ENCODE data around the gene TEAD2.
"Not testable (repeated sequence)": the region's sequence is repeated elsewhere in the genome, so short reads cannot be mapped to it uniquely, and the experiment has no call there.

Gene TEAD2

DNA sequence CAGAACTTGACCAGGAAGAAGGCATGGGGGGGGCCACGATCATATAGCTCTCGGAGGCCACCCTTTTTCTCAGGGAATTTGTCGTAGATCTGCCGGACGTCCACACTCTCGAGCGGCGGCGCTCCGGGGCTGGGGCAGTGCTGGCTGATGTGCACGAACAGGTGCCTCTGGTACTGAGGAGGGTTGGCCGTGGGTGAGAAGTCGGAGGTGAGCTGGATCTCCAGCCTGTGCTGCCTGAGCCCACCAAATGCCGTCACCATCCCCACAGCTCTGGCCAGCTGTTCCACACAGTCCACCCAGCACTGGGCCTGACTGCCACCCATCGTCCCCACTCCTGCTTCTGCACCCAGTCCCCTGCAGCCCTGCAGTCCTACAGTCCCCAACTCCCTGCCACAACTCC is 15.0 kb downstream of the TEAD2 start:
- no peak for DNase-seq (ENCODE audit: low read depth)

DNA sequence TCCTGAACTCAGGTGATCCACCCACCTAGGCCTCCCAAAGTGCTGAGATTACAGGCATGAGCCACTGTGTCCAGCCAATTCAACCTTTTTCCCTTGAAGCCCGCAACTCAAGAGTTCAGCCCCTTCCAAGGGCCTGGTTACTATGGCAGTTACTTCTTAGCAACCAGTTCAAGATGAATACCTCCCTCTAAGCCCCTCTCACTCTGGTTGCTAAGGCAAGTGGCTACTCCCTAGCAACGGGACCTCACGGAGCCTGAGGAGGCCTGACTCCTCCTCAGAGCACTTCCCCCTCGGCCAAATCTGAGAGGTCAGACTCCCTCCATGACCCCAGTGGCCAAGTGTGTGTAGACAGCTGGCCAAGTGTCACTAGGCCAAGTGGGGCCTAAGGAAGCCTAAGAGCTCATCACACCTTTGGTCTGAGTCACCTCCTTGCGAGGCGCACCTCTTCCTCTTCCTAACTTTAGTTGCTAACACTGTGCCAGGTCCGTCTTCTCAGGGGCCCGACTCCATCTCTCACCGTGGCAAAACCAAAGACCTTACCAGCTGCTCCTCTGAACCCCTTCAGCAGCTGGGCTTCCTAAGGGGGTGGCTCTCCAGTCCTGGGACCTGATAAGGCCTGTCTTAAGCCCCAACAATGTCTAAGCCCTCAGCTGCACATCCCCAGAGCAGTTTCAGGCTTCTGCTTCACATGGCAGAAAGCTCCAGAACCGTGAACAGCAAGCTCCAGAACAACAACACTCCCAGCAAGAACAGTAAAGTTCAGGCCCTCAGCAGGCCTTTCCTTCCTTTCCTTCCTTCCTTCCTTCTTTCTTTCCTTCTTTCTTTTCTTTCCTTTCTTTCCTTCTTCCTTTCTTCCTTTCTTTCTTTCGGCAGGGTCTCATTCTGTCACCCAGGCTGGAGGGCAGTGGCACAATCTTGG is 17.5 kb downstream of the TEAD2 start:
- DNase-seq (ENCODE audit: low read depth) = no peak

DNA sequence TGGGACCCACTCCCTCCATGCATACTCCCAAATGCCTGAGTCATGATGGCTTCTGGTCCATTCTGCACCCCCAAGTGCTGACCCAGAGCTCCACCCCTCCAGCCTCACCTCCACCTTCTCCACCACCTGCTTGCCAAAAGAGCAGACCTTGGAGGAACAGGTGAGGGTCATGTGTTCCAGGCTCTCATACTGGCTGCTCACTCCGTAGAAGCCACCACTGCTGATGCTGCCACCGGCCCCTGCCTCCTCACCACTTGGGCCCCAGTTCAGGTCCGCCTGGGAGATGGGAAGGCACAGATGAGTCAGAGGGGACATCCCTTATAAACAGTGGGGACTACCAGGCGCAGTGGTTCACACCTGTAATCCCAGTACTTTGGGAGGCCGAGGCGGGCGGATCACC is 19.1 kb downstream of the TEAD2 start:
- no peak for DNase-seq (ENCODE audit: low read depth)

DNA sequence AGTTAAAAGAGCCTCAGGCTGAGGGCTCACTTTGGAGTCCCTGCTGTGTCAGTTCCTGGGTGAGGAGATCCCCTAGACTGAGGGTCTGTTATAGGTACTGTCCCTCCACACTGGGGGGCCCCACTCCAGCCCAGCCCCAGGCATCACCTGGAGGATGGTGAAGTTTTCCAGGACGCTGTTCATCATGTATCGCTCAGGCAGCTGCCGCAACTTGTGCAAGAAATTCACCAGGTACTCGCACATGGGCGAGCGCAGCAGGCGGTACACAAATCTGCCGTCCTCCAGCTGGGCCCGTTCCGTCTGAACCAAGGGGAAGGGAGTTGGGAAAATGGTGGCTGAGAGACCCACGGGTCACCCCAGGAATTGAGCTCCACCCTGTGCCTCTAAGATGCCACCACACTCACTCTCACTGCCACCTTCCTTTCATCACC is 19.9 kb downstream of the TEAD2 start:
- DNase-seq (ENCODE audit: low read depth) = no peak

DNA sequence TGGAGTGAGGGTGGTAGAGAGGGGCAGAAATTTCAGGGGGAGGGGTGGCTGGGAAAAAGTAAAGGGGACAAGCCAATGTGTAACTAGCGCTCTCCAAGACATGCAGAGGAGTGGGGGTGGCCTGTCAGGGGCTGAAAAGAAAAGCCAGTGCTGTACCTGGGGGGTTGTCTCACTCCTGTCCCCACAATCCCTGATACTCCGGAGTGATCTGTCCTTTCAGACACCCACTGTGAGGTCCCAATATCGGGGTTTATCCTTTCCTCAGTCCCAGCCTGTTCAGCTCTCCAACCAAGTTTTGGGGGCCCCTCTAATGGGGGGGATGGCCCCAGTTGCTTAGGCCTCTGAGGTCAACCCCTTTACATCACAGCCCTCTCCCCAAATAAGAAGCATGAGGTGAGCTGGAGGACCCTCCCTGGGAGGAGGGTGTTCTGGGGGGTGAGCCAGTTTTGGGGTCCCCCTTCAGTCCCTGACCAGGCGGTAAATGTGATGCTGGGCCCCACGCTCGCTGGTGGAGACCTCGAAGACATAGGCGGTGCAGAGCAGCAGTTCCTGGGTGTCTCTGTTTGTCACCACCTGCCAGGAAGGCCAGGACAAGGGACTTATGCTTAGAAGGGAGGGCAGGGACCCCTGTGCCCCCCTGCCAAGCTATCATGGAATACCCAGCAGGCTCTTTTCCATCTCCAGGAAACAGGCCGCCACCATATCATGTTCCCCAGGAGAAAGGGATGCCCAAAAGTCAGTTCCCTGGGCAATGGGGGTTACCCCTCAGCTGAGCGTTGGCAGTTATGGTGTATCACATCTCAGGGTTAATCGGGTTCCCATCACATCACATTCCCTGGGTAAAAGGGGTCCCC is 21.1 kb downstream of the TEAD2 start:
- DNase-seq (ENCODE audit: low read depth) = no peak

DNA sequence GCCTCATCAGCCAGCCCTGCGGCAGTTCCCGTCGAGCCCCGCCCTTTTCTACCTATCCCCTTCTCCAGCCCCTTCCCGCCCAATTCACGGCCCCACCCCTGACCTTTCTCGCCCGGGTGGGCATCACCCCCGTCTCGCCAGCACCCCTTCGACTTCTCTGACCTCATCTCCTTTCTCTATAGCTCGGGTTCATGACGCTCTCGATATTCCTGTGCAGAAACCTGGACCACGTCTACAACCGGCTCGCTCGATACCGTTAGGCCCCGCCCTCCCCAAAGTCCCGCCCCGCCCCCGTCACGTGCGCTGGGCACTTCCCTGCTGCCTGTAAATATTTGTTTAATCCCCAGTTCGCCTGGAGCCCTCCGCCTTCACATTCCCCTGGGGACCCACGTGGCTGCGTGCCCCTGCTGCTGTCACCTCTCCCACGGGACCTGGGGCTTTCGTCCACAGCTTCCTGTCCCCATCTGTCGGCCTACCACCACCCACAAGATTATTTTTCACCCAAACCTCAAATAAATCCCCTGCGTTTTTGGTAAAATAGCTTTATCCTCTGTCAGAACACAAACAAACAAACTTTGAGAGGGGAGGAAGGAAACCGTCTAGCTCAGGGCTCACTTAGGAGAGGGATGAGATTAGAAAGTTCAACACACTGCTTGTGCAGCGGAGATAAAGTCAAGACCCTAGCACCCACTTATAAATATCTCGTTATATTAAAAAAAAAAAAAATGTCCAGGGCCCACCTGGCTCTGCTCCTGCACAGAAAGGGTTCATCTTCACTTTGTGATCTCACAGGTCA is 21.9 kb downstream of the TEAD2 start:
- no peak for DNase-seq (ENCODE audit: low read depth)

DNA sequence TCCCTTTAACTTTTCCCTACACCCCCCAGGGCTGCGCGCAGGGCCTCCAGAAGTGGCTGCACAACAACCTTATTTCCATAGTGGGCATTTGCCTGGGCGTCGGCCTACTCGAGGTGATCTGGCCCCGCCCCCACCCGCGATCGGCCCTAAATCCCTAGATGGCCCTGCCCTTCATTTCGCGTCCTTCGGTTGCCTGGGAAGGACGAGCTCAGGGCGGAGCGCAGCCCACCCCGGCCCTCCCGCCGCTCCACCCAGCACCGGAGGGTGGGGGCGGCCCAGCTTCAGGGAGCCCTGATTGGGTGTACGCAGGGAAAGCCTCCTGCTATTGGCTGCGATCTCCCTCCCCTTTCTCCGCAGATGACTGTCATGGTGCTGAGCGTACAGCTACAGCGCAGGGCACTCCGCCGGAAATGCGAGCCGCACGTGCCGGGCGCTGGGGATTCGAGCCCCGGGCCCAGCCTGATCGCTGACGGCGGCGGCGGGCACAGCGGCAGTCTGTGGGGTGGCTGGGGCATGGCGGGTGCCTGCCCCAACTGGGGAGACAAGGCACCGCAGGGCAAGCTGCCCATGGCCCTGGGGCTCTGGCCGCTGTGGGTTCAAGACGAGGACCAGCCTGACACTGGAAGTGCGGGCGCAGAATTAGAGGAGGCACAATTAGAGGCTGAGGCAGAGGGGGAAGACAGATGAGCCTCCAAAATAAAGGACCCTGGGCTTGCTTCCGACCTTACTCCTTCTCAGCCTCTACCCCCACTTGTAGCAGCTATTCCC is 22.7 kb downstream of the TEAD2 start:
- no peak for DNase-seq (ENCODE audit: low read depth)

DNA sequence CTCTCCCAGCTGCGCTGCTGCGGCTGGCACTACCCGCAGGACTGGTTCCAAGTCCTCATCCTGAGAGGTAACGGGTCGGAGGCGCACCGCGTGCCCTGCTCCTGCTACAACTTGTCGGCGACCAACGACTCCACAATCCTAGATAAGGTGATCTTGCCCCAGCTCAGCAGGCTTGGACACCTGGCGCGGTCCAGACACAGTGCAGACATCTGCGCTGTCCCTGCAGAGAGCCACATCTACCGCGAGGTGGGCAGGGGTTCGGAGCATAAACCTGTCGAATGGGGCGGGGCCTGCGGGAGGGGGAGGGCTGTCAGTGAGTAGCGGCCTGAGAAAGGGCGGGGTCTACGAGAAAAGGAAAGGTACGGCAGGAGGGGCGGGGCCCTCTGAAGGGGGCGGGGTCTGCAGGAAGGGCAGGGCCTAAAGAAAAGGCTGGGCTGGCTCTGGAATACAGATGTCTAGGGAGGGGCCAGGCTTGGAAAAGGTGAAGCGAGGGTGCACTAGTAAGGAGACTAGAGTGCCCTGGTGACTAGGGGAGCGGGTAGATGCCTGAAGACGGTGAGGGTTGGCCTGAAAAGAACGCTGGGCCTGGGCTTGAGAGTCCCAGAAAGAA is 23.4 kb downstream of the TEAD2 start:
- no peak for DNase-seq (ENCODE audit: low read depth)

DNA sequence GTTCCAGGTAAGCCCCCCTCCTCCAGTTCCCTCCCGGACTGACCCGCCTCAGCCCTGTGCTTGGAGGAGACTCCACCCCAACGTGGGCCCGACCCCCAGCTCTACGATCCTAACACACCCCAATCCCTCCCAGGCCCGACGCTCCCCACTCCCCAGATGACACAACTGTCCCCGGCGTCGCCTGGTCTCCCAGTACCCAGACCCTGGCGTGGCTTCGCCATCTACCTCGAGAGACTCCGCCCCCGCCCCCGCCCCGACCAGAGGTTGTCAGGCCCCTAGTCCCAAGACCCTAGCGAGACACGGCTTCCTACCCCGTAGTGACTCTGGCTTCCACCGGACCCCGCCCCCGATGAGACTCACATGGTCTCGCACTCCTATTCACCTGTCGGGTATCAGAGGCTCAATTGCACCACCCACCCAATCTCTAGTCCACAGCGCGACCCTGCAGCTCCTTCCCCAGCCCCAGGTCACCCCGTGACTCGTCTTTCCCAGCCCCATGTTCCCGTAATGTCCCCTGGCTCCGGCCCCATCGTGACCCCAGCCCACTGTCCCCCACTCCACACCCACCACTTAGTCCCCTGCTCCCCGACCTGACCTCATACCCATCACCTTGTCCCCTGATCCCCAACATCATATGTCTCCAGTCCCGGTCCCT is 24.1 kb downstream of the TEAD2 start:
- DNase-seq (ENCODE audit: low read depth) = no peak

DNA sequence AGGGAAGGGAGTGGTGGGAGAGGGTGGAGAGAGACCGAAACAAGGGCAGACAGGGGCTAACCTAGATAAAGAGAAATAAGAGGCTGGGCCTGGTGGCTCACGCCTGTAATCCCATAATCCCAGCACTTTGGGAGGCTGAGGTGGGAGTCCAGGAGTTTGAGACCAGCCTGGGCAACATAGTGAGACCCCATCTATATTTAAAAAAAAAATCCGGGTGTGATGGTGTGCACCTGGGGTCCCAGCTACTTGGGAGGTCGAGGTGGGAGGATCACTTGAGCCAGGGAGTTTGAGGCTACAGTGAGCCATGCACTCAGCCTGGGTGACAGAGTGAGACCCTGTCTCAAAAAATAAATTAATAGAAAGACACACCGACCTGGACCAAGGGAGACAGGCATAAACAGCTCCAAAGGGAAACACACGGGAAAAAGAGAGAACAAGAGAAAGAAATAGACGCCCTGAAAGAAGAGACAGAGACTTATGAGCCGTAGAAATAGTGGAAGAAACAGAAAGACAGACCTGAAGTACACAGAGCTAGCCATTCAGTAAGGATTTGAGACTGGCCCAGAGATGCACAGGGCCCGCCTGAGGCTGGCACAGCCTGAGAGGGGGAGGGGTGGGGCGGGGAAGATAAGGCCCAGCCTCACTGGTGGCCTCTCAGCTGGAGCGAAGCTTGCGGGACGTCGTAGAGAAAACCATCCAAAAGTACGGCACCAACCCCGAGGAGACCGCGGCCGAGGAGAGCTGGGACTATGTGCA is 24.8 kb downstream of the TEAD2 start:
- DNase-seq (ENCODE audit: low read depth) = no peak

DNA sequence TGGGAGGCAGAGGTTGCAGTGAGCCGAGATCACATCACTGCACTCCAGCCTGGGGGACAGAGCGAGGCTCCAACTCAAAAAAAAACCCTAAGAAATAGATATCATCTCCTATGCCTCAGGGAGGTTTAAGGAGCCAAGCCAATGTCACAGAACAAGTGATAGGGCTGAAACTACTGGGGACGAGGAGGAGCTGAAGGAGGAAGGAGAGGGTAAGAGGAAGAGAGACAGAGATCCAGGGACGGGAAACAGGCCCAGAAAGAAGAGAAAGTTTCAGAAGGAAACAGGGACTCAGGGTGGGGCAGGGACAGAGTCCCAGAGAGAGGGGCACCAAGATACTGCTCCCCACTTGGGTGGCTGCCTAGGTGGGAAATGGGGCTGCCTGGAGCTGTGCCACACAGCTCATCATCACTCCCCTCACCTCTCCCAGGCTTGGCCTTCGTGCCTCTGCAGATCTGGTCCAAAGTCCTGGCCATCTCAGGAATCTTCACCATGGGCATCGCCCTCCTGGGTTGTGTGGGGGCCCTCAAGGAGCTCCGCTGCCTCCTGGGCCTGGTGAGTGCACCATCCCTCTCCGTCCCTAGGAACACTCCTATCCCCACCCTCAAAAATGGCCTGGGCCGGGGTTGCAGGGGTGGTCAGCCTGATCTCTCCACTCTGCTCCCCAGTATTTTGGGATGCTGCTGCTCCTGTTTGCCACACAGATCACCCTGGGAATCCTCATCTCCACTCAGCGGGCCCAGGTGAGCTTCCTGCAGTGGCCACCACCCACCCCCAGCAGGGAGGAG is 25.5 kb downstream of the TEAD2 start:
- no peak for DNase-seq (ENCODE audit: low read depth)

DNA sequence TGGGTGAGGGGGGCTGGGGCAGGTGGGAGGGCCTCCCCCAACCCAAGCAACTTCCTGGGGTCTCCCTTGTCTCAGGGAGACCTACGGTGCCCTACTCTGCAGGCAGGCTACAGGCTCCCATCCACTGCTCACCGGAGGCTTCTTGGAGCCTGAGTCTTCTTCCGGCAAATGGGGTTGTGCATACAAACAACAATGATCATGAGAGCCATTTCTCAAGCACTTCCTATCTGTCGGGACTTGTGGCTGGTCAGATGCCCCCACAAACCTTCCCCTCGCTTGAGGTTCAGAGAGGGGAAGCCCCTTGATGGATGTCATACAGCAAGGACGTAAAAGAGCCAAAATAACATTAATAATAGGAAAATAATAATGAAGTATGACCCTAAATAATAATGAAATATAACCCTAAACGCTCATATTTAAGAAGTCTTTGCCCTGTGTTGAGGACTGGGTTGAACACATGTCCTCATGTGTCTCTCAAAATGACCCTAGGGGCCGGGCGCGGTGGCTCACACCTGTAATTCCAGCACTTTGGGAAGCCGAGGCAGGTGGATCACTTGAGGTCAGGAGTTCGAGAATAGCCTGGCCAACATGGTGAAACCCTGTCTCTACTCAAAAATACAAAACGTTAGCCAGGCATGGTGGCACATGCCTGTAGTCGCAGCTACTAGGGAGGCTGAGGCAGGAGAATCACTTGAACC is 26.3 kb downstream of the TEAD2 start:
- no peak for DNase-seq (ENCODE audit: low read depth)

DNA sequence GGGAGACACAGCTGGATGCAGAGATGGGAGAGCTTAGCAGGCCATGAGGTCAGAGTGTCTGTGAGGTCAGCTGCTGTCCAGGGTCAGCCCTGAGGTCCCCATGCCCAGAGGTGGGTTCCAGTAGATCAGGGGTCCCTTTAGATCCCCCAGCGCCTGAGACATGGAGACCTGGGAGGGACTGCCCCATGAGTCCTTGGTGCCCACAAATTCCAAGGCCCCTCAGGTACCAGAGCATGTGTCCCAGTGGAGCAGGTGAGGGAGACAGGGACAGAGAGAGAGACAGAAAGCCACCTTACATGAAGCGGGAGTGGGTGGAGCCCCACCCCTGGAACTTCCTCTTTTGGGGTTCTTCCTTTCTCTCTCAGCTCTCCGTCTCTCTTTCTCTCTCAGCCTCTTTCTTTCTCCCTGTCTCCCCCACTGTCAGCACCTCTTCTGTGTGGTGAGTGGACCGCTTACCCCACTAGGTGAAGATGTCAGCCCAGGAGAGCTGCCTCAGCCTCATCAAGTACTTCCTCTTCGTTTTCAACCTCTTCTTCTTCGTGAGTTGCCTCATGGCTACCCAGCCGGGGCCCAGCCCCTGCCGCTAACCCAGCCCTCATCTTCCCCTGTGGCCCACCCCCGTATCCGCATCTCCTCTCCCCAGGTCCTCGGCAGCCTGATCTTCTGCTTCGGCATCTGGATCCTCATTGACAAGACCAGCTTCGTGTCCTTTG is 27.0 kb downstream of the TEAD2 start, which contains the start of gene CD37:
CD37 (plus strand) TSS at position 336 of the 713 bp plus-strand sequence; CDS start at position 471, 135 bp downstream.
- DNase-seq (ENCODE audit: low read depth) = peak; percentile 30

DNA sequence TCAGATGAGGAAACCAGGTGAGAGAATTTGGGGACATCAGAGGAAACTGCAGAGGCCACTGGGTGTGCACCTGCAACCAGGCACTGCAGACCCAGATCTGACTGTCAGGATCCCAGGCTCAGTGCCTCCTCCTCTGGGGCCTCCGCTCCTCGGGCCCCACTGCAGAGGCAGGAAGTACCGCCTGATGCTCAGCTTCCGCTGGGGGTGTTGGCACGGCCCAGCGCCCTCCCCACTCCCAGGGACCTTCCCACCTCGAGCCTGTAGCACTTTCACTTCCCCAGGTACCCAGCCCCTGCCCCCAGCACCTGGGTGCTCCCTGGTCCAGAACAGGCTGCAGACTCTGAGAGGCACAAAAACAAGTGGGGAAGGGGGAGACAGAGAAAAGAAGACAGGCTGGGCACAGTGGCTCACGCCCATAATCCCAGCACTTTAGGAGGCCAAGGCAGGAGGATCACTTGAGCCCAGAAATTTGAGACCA is 28.4 kb downstream of the TEAD2 start:
- DNase-seq (ENCODE audit: low read depth) = peak; percentile 44

DNA sequence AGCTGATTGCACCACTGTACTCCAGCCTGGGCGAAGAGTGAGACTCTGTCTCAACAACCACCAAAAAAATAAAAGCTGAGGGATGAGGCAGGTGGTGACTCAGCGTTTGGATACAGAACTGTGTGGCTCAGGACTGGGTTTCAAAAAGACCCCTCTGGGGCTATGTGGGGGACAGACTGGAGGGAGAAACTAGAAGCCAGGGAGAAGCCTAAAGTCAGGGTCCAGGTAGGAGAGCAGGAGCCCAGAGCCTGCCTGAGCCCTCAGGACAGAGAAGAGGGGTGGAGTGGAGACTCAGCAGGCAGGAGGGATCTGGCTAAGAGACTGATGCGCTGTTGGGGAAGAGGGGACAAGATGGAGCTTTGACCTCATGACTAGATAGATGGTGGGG is 28.8 kb downstream of the TEAD2 start:
- no peak for DNase-seq (ENCODE audit: low read depth)

DNA sequence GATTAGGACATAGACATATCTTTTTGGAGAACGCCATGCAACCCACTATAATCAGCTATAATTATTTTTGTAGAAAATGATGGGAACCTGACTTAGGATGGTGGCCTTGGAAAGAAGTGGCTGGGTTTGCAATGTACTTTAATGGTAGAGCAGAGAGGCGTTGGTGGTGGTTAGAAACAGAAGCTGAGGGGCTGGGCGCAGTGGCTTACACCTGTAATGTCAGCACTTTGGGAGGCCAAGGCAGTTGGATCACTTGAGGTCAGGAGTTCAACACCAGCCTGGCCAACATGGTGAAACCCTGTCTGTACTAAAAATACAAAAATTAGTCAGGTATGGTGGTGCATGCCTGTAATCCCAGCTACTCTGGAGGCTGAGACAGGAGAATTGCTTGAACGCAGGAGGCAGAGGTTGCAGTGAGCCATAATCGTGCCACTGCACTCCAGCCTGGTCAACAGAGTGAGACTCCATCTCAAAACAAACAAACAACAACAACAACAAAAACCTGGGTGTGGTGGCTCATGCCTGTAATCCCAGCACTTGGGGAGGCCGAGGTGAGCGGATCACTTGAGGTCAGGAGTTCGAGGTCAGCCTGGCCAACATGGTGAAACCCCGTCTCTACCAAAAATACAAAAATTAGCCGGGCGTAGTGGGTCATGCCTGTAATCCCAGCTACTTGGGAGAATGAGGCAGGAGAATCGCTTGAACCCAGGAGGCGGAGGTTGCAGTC is 29.4 kb downstream of the TEAD2 start:
- DNase-seq (ENCODE audit: low read depth) = not testable (repeated sequence)

DNA sequence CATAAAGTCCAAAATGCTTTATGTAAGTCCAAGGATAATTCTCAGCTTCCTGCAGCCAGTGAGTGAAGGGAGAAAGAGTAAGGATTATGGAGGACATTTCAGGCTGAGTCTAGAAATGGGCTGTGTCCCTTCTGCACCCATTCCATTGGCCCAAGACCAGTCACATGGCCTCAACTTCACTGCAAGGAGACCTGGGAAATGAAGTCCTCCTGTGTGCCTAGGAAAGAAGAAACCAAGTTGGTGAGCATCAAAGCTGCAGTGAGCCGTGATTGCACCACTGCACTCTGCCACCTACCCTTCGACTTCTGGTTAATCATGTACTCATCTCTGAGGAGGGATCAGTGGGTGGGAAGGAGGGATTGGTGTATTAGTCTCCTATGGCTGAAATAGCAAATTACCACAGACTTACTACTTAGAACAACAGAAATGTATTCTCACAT is 30.6 kb downstream of the TEAD2 start:
- DNase-seq (ENCODE audit: low read depth) = no peak

All from stimulated activated CD8-positive, alpha-beta memory T cell treated with anti-CD3 and anti-CD28 coated beads, Interleukin-4, amount 100 ng/mL, for 24 hours (primary cell).